Osteoblast (primary cell): ENCODE measurements around the gene ZMIZ1. TPM values are rescaled to one million over a fixed set of nuclear protein-coding genes. Genes with fewer than 3 reads are reported as not detected.
A peak's percentile ranks its signal among the peaks of the same experiment; 100 is the strongest.

Experiments
- DNase-seq: peaks from one replicate; pipeline ENCODE4 v3.0.0; 2011; ENCODE audit warnings: low spot score, mixed read lengths; ENCODE audit not compliant: insufficient read length; ENCODE audit errors: missing footprints
- H2AFZ ChIP-seq: 2 replicates; pipeline ENCODE4 v1.6.0; 2011; ENCODE audit warnings: mild to moderate bottlenecking, low read length
- H3K27ac ChIP-seq: 2 replicates; pipeline ENCODE4 v1.5.1; 2011; ENCODE audit warnings: mild to moderate bottlenecking, low read depth, low read length, moderate library complexity
- H3K27me3 ChIP-seq: 2 replicates; pipeline ENCODE4 v1.6.0; 2012; ENCODE audit warnings: mild to moderate bottlenecking, control low read depth, inconsistent platforms, low read length, moderate library complexity; ENCODE audit not compliant: insufficient read depth
- H3K36me3 ChIP-seq: 2 replicates; pipeline ENCODE4 v1.5.1; 2011; ENCODE audit warnings: mild to moderate bottlenecking, low read length, control low read depth, moderate library complexity; ENCODE audit not compliant: insufficient read depth
- H3K4me1 ChIP-seq: 2 replicates; pipeline ENCODE4 v1.5.1; 2011; ENCODE audit warnings: mild to moderate bottlenecking, low read length, control low read depth, moderate library complexity; ENCODE audit not compliant: insufficient read depth
- H3K4me2 ChIP-seq: 2 replicates; pipeline ENCODE4 v1.6.0; 2011; ENCODE audit warnings: mild to moderate bottlenecking, low read length; ENCODE audit not compliant: insufficient read depth
- H3K4me3 ChIP-seq: fragments of 200-600 bp; sonication (generic); 3 replicates; pipeline ENCODE4 v1.5.1; 2012; ENCODE audit warnings: mild to moderate bottlenecking, low read length, inconsistent platforms; ENCODE audit not compliant: insufficient read depth
- H3K79me2 ChIP-seq: 2 replicates; pipeline ENCODE4 v1.6.0; 2012; ENCODE audit warnings: mild to moderate bottlenecking, low read length, control low read depth, inconsistent platforms; ENCODE audit not compliant: insufficient read depth
- H3K9me3 ChIP-seq: 2 replicates; pipeline ENCODE4 v1.5.1; 2011; ENCODE audit warnings: low read depth, low read length, control low read depth
- H4K20me1 ChIP-seq: 2 replicates; pipeline ENCODE4 v1.6.0; 2012; ENCODE audit warnings: mild to moderate bottlenecking, low read length, control low read depth; ENCODE audit not compliant: insufficient read depth
- total RNA-seq: library from RNA; depleted of rRNA; stranded (reverse); fragments of >200 nt; gene quantifications from 2 replicates; pipeline ENCODE4 v1.2.3, GENCODE V29; 2012
- TF ChIP-seq, protein P1 (sequence below): IDR thresholded peaks from 2 replicates; pipeline ENCODE4 v1.5.1; 2011; ENCODE audit warnings: mild to moderate bottlenecking, low read depth, low read length, moderate library complexity; ENCODE audit errors: extremely low read depth

ZMIZ1 gene
- total RNA-seq, 1 donor: 40.9 TPM

DNA sequence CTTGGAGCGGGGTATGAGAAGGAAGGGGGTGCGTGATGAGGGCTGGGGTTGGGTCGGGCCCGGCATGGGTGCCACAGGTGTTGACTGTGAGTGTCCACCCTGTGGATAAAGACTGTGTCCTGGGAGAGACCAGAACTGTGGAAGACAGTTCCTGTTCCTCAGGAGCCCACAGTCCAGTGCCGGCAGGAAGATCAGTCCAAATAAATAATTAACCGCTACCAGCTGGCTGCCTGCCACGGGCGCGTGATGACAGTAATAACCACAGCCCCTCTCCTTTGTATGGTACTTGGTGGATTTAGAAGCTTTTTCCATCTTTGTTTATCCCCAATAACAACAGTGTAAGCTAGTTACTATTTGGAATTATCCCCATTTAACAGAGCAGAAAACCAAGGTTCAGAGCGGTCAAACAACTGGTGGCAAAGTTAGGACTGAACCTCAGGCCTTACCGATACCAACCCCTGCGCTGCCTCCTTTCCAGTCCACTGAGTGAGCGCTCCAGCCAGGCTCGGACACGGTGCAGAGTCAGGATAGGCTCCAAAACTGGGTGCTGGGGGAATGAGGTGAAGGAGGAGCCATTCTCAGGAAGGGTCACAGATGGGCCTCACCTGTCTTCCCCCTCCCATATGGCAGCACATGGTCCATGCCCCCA lies 5.1 kb downstream of the ZMIZ1 start:
- Histone ChIP-seq H3K4me3 (no peak overlapping the region), H4K20me1 (peaks cover 79% of the 10 kb centered on the region), H3K4me1 (peaks cover 67% of the 10 kb centered on the region), H3K36me3 (peaks cover 9% of the 10 kb centered on the region), H2AFZ (no peak overlapping the region), H3K4me2 (no peak overlapping the region), H3K9me3 (no peaks in the 10 kb centered on the region), H3K79me2 (peaks cover 93% of the 10 kb centered on the region), H3K27me3 (no peaks in the 10 kb centered on the region), H3K27ac (no peak overlapping the region)
- DNase-seq: peak; percentile 91
- TF ChIP-seq, protein P1, sequence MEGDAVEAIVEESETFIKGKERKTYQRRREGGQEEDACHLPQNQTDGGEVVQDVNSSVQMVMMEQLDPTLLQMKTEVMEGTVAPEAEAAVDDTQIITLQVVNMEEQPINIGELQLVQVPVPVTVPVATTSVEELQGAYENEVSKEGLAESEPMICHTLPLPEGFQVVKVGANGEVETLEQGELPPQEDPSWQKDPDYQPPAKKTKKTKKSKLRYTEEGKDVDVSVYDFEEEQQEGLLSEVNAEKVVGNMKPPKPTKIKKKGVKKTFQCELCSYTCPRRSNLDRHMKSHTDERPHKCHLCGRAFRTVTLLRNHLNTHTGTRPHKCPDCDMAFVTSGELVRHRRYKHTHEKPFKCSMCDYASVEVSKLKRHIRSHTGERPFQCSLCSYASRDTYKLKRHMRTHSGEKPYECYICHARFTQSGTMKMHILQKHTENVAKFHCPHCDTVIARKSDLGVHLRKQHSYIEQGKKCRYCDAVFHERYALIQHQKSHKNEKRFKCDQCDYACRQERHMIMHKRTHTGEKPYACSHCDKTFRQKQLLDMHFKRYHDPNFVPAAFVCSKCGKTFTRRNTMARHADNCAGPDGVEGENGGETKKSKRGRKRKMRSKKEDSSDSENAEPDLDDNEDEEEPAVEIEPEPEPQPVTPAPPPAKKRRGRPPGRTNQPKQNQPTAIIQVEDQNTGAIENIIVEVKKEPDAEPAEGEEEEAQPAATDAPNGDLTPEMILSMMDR: no peak

DNA sequence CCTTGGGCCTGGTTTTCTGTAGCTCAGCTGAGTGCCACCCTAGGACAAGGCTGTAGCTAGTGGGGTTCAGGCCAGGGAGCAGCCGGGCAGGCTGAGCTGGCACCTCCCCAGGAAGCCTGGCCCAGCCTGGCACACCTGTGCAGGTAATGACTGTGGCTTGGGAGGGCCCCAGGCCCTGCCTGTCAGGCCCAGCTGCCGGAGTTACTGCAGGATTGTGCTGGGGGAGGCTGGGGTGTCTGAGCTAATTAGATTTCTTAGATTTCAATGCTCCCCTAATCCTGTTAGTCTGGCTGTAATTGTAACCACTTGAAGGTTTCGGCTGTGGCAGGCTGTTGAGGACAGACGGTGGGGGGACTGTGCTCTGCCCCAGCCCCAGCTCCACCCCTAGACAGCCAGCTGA lies 6.0 kb downstream of the ZMIZ1 start:
- peaks cover 9% of the 10 kb centered on the region for H3K36me3 ChIP-seq
- peak; percentile 42 for DNase-seq
- H4K20me1 ChIP-seq: peaks cover 84% of the 10 kb centered on the region
- H3K4me3 ChIP-seq: no peak overlapping the region
- peaks cover 94% of the 10 kb centered on the region for H3K79me2 ChIP-seq
- H3K9me3 ChIP-seq: no peaks in the 10 kb centered on the region
- H3K27me3 ChIP-seq: no peaks in the 10 kb centered on the region
- no peak overlapping the region for H3K4me2 ChIP-seq
- H3K27ac ChIP-seq: peak overlapping the region; percentile 21
- TF ChIP-seq, protein P1: no peak
- H3K4me1 ChIP-seq: peaks cover 75% of the 10 kb centered on the region
- H2AFZ ChIP-seq: no peak overlapping the region

DNA sequence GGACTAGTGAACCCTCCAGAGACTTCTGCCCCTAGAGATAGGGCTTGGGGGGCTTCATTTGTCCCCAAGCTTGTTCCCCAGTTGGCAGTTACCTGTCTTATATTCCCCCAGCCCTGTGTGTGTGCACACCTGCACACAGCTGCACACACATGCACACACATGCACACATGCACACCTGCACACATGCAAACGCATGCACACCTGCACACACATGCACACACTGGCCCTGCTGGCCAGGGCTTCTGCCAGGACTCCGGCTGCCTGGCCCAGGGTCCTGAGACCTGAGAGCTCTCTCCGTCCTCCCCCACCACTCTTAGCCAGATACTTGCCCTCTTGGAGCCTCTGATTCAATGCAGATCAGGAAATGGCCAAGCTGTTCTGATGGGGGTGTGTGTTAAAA lies 6.7 kb downstream of the ZMIZ1 start:
- TF ChIP-seq, protein P1: no peak
- H3K79me2 ChIP-seq: peaks cover 96% of the 10 kb centered on the region
- H3K27ac ChIP-seq: peak overlapping the region; percentile 21
- H3K4me2 ChIP-seq: no peak overlapping the region
- H3K4me3 ChIP-seq: no peak overlapping the region
- peaks cover 87% of the 10 kb centered on the region for H4K20me1 ChIP-seq
- DNase-seq: no peak
- no peaks in the 10 kb centered on the region for H3K9me3 ChIP-seq
- H3K27me3 ChIP-seq: no peaks in the 10 kb centered on the region
- H3K36me3 ChIP-seq: peaks cover 9% of the 10 kb centered on the region
- no peak overlapping the region for H2AFZ ChIP-seq
- peaks cover 82% of the 10 kb centered on the region for H3K4me1 ChIP-seq

DNA sequence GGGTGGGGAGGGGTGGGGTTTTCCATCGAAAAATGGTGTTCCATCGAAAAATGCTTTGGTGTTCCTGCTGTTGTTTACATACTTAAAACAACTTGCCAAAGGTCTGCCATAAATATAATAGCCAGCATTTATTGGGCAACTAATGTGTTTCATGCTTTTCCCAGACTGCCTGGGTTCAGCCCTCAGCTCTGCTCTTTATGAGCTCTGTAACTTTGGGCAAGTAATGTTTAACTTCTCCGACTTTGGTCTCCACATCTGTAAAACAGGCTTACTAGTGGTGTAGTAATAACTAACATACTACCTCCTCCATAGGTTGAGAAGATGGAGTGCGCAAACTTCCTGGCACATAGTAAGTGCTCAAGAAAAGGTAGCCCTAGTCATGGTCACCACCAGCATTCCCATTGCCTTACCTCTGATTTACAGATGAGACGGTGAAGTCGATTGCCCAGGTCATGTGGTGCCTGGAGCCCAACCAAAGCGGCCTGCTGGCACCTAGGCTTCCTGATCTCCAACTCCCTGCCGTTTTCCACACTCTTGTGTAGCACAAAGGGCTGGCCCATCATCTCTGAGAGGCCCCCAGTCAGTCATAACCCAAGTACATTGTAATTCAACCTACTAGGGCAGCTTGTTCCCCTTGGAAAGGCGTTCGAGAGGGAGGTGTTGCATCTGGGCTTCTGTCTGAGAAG lies 8.9 kb downstream of the ZMIZ1 start:
- Histone ChIP-seq H3K79me2 (peaks cover 100% of the 10 kb centered on the region), H3K27ac (peak overlapping the region; percentile 22), H3K27me3 (no peaks in the 10 kb centered on the region), H3K4me3 (no peak overlapping the region), H3K4me1 (peaks cover 91% of the 10 kb centered on the region), H4K20me1 (peaks cover 87% of the 10 kb centered on the region), H3K9me3 (no peaks in the 10 kb centered on the region), H3K4me2 (no peak overlapping the region), H2AFZ (no peak overlapping the region), H3K36me3 (peaks cover 2% of the 10 kb centered on the region)
- TF ChIP-seq, protein P1: no peak
- DNase-seq: peak; percentile 34
